ENCODE measurements around the gene NPIPA8.
"Not testable (repeated sequence)": the region's sequence is repeated elsewhere in the genome, so short reads cannot be mapped to it uniquely, and the experiment has no call there.

Gene NPIPA8

GRCh38 chr16:18286342-18286741, 50.2 kb downstream of the NPIPA8 start:
- not testable (repeated sequence) for DNase-seq (ENCODE audit: low spot score); FAIRE-seq

- DNase-seq (ENCODE audit: low spot score); FAIRE-seq: not testable (repeated sequence)
These were observed 56.2 kb downstream of the NPIPA8 start for GRCh38 chr16:18280319-18280718.

- not testable (repeated sequence) for FAIRE-seq; DNase-seq (ENCODE audit: low spot score)
These were observed 59.8 kb downstream of the NPIPA8 start for GRCh38 chr16:18276756-18277155.

GRCh38 chr16:18270171-18270570, 66.4 kb downstream of the NPIPA8 start:
- not testable (repeated sequence) for DNase-seq (ENCODE audit: low spot score); FAIRE-seq
